HG03558 (cell line): Measurements from ENCODE around the gene OR2AE1.

Experiments
- ATAC-seq: cut with Tn5 transposase; IDR thresholded peaks from one replicate; pipeline ENCODE4 v1.9.1; 2021; ENCODE audit warnings: moderate number of reproducible peaks; ENCODE audit not compliant: unreplicated experiment; ENCODE audit errors: extremely low read depth

The OR2AE1 gene

GRCh38 chr7:99860281-99861127 lies 16.3 kb downstream of the OR2AE1 start:
- no peak for ATAC-seq

GRCh38 chr7:99855236-99855635 lies 21.6 kb downstream of the OR2AE1 start:
- no peak for ATAC-seq

- no peak for ATAC-seq
These were observed 28.2 kb downstream of the OR2AE1 start for GRCh38 chr7:99848420-99849216.

GRCh38 chr7:99844328-99844727 lies 32.5 kb downstream of the OR2AE1 start:
- ATAC-seq = no peak

- no peak for ATAC-seq
These were observed 33.0 kb downstream of the OR2AE1 start for GRCh38 chr7:99843808-99844207.

GRCh38 chr7:99842926-99843325 lies 33.9 kb downstream of the OR2AE1 start:
- no peak for ATAC-seq

GRCh38 chr7:99840136-99840869 lies 36.5 kb downstream of the OR2AE1 start:
- no peak for ATAC-seq

GRCh38 chr7:99839287-99840021 lies 37.4 kb downstream of the OR2AE1 start:
- no peak for ATAC-seq

GRCh38 chr7:99837649-99838361 lies 39.0 kb downstream of the OR2AE1 start:
- no peak for ATAC-seq

GRCh38 chr7:99835189-99835588 lies 41.6 kb downstream of the OR2AE1 start:
- ATAC-seq = no peak

GRCh38 chr7:99834382-99834781 lies 42.5 kb downstream of the OR2AE1 start:
- no peak for ATAC-seq

GRCh38 chr7:99833289-99833877 lies 43.5 kb downstream of the OR2AE1 start:
- ATAC-seq = no peak

GRCh38 chr7:99831595-99831994 lies 45.2 kb downstream of the OR2AE1 start:
- ATAC-seq = no peak

- no peak for ATAC-seq
These were observed 47.2 kb downstream of the OR2AE1 start for GRCh38 chr7:99829524-99830160.

GRCh38 chr7:99828811-99829210 lies 48.0 kb downstream of the OR2AE1 start:
- no peak for ATAC-seq

- no peak for ATAC-seq
These were observed 49.6 kb downstream of the OR2AE1 start for GRCh38 chr7:99827040-99827778.
